NCI-H1417 (cell line): Measurements from ENCODE around the gene FREM2.

Experiments used
- DNase-seq, 3 experiments: peaks; one replicate each; lab custom pipeline; 2025; lab: John Stamatoyannopoulos, UW

FREM2 gene

DNA sequence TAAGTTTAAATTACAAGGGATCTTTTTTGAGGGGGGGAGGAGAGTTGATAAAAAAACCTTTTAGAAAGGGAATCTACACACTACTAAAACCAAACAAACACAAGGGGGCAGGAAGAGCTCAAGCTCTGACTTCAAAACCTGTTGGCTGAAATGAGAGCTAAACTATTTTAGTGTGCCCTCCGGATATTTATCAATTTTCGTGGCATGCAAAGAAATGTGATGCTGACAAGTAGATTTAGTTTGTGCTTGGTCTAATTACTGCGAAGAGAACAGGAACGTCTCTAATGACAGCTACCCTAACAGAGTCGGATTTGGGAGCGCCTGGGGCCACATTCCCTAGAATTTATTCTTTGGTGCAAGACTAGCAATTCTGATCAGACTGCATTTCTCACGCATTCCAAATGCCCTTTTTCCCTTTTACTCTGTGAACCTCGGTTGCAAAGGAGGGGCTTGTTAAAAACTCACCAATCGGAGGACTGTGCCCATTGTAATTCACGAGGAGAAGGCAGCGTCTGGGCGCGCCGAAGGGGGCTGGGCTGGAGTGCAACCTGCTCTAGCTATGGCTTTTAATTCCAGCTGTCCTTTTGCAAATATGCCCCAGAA is 802 bp upstream of the FREM2 start:
- DNase-seq: peak; percentile 32 to 79 (median 70)

DNA sequence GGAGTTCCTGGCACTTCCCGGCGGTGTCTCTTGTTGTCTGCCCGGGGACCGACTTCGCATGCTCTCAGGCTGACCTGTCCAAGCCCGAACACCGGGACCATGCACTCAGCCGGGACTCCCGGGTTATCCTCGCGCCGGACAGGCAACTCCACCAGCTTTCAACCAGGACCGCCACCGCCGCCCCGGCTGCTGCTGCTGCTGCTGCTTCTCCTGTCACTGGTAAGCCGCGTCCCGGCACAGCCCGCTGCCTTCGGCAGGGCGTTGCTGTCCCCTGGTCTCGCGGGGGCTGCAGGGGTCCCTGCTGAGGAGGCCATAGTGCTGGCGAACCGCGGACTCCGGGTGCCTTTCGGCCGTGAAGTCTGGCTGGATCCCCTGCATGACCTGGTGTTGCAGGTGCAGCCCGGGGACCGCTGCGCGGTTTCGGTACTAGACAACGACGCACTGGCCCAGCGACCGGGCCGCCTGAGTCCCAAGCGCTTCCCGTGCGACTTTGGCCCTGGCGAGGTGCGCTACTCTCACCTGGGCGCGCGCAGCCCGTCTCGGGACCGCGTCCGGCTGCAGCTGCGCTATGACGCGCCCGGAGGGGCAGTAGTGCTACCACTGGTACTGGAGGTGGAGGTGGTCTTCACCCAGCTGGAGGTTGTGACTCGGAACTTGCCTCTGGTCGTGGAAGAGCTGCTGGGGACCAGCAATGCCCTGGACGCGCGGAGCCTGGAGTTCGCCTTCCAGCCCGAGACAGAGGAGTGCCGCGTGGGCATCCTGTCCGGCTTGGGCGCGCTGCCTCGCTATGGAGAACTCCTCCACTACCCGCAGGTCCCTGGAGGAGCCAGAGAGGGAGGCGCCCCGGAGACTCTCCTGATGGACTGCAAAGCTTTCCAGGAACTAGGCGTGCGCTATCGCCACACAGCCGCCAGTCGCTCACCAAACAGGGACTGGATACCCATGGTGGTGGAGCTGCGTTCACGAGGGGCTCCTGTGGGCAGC is 661 bp downstream of the FREM2 start:
- DNase-seq: peak in 2 of 3 experiments; percentile 6 to 50

DNA sequence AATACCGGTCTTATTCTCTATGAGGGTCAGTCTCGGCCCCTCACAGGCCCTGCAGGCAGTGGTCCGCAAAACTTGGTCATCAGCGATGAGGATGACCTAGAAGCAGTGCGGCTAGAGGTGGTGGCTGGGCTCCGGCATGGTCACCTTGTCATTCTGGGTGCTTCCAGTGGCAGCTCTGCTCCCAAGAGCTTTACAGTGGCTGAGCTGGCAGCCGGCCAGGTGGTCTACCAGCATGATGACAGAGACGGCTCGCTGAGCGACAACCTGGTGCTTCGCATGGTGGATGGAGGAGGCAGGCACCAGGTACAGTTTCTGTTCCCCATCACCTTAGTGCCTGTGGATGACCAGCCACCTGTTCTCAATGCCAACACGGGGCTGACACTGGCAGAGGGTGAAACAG is 1.8 kb downstream of the FREM2 start:
- DNase-seq: no peak

DNA sequence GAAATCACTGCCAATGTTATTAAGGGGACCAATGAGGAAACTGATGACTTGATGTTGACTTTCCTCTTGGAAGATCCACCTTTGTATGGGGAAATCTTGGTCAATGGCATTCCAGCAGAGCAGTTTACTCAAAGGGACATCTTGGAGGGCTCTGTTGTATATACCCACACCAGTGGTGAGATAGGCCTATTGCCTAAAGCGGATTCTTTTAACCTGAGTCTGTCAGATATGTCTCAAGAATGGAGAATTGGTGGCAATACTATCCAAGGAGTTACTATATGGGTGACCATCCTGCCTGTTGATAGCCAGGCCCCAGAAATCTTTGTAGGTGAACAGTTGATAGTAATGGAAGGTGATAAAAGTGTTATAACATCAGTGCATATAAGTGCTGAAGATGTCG is 3.4 kb downstream of the FREM2 start:
- no peak for DNase-seq

DNA sequence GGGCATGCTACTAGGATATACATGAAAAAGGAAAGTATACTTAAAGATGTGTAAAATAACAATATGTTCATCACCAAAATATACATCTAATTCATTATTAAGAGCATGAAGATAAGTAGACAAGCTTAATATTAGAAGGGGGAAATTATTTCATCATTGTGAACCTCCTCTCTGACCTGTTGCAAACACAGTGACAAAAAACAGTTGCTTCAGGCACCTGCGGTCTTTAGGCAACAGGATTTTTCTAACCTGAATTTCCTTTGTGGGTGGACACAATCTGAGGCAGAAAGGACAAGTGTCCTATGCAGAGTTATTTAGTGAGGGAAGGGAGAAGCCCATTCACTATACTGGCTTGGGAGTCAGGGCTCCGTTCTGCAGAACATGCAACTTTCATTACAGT is 6.3 kb downstream of the FREM2 start:
- DNase-seq: no peak

DNA sequence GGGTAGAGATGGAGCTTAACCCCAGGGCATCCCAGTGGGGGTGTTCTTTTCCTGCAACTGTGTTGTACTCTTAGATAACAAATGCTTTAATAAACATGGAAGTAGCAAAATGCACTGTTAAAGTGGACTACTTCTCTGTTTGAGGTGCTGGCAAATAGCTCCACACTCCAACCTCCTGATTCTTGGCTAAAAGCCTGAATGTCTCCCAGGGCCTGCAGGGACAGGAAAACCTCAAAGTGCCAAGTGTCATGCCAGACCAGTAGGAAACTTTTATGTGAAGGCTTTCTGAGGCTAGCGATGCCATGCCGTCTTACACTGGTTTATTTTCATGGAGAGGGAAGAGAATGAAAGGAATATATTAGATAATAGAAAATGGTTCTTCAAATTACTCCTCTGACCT is 6.8 kb downstream of the FREM2 start:
- no peak for DNase-seq

DNA sequence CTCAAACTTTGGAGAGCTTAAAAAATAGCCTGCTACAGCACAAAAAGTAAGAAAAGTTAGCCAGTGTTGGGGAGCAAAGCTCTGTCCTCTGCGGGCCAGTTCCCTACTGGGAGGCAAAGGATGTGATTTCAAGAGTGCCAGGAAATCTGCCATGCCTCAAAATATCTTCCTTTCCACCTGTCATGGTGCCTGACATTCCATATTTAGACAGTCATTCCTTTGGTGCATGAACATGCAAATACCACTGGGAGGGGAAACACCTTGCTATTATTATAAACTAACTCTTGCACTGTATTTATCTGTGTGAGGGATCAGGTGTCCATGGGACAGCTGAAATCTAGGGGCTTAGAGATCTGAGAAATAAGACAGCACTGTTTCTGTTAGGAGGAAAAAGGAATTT is 10.3 kb downstream of the FREM2 start:
- no peak for DNase-seq

DNA sequence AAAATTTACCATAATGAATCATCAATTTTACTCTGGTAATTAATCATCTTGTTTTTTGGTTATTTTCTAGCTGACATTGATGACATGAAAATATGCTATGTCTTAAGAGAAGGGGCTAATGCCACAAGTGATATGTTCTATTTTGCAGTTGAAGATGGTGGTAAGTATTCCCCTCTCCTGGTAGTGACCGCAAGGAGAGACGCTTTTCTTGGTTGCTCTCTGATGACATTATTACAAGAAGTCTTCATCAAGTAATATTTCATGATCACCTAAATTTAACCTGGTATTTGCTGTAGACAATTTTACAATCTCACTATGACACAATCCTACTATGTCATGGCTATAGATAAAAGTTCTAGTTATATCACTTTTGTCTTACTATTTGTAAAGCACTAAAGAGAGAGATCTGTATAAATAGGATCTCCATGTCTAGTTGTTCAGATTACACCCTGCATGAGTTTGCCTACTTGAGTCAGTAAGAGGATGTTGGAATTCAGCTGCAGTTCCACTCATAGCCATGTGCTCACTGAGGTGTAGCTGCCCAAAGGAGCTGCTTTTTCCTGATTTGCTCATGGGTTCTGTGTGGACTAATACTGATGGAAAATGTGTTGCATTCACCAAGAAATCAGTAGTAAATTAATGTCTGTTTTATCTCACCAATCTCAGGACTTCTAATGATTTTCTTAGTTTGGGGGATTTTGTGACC is 10.9 kb downstream of the FREM2 start:
- no peak for DNase-seq

DNA sequence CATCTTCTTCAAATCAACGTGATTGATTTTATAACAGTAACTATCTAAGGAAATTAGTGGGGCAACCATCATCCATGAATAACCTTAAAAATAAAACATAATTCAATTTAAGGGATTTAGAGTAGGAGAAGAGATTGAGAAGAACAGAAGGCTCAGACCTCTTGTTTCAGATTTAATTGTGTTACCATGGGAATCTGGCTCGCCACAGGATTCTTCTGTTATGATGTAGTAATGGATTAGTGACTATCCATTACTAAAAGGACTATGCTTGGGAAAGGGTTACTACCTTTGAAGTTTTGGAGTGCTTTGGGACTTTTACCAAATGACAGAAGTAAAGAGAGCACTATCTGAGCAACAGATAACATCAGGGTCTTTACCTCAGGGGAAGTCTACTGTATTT is 13.2 kb downstream of the FREM2 start:
- no peak for DNase-seq

DNA sequence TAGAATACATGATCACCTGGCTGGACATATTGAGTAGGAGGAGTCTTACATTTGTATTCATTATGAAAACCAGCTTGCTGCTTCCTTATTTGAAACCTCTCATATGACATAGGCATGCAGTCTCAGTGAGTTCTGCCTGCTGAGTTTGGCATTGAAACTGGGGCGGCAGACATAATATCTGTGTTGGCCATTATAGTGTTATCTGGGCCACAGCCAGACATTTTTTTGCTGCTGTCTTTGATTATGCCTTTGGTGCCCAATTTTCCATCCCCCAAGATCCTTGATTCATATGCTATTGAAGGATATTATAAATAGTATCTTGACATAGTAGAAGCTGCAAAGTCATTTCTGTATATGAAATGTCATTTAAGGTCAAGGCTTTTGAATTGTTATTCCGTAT is 15.8 kb downstream of the FREM2 start:
- no peak for DNase-seq

DNA sequence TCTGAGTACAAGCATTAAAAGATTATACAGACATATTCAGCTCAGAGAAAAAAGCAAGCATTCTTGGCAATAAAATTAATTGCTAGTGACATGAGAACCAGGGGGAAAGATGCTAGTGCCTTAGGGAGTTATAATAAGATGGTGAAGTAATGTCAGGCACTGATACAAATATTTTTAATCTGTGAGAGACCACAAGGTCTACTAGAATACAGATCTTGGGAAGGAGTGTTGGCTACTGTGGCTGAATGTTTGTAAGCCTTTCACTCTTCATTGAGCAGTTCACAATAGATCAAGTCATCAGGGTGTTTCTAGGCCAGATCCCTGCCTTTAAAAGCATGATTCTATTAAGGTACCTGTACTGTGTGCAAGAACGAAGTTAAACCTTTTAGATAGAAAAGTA is 16.4 kb downstream of the FREM2 start:
- DNase-seq: no peak

DNA sequence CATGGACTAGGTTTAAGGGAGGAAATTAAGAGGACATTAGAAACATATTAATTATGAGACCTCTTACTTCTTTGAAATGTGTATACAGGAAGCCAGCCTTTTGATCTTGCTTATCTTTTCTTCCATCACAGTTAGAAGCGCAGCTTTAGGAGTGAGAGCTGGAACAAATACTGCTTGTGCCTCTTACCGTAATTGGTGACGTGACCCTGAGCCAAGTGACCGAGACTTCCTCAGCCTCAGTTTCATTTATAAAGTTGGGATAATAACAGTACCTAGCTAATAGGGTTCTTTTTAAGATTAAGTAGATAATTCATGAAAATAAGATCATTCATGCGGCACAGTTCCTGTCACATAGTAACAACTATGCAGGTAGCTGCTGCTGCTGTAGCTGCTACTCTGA is 18.5 kb downstream of the FREM2 start:
- no peak for DNase-seq

DNA sequence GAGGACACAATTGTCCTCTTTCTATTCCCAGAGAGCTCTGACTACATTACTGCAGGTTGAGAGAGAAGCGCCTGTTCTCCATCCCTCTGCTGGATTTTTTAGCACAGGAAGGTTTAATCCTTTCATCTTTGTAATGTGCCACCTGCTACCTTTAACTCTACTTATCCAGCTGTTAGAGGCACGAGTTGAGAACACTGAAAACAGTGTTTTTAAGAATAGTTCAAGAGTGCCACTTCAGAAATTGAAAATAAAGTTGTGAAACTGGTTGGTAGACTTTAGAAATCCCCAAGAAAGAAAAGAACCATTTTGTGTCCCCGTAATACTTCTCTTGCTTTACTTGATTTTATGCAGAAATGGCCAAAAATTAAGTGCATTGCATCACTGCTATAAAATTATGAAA is 20.6 kb downstream of the FREM2 start:
- no peak for DNase-seq

DNA sequence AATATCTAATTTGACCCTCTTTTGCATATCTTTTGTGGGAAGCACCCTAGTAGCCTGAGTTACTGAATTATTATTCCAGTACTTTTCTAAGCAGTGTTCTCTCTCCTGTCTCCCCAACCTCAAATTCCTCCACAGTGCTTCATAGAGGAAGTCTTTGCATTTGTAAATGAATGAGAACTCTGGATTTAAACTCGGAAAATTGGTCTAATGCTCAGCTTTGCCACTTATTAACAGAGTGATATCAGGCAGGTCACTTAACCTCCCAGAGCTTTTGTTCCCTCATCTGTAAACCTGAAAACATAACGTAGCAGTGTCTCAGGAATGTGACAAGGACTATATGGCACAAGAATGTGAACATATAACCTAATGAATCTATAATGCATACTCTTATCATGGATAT is 26.2 kb downstream of the FREM2 start:
- DNase-seq: no peak

DNA sequence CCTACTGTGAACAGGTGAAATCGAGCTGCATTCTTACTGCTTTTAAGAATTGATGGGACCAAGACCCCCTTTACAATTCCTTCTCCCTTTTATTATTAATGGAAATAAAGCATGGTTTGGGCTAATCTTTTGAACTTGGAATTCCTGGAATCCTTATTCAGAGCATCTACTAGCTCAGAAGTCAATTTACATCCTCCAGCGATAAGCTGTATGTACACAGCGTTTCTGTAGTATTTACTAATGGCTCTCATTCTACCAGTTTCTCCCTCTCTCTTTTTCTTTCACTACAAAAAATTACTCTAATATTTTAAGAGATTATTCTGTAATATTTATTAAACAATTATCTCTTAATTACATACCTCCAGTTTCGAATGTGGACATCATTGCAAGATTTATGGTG is 31.5 kb downstream of the FREM2 start:
- DNase-seq: peak in 2 of 3 experiments; percentile 4 to 45

DNA sequence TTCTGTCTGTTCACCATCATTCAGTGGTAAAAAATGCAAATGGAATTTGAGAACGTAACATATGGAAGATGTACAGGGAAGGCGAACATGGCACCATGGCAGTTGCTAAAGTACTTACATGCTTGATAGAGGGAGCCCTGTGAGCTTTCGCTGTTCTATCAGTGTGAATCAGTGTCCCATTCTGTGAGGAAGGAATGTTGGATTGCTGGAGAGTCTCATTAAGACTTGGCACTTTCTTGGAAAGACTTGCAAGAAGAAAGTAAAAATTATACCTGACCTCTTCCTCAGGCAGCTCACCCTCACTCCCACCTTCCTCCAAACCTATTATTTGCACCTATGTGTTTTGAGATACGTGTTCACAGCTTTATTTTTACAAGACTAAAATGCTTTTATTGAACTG is 43.5 kb downstream of the FREM2 start:
- peak in 1 of 3 experiments; percentile 2 for DNase-seq

DNA sequence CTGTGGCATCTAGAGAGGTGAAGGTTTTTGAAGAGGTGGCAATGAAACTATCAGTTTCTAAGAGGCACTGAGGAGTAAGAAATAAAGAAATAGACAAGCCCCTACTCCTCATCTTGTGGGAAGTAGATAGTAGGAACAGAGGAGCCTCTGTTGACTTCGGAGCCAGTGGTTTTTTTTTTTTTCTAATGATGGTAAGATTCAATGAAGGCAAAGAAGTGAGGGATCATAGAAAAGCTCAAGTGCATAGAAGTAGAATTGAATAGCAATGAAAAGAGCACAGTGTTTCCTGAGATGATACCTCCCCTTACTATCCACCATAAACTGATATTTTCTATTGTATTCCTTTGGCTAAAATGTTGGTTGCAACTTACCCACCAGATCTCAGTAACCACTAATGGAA is 46.3 kb downstream of the FREM2 start:
- no peak for DNase-seq

DNA sequence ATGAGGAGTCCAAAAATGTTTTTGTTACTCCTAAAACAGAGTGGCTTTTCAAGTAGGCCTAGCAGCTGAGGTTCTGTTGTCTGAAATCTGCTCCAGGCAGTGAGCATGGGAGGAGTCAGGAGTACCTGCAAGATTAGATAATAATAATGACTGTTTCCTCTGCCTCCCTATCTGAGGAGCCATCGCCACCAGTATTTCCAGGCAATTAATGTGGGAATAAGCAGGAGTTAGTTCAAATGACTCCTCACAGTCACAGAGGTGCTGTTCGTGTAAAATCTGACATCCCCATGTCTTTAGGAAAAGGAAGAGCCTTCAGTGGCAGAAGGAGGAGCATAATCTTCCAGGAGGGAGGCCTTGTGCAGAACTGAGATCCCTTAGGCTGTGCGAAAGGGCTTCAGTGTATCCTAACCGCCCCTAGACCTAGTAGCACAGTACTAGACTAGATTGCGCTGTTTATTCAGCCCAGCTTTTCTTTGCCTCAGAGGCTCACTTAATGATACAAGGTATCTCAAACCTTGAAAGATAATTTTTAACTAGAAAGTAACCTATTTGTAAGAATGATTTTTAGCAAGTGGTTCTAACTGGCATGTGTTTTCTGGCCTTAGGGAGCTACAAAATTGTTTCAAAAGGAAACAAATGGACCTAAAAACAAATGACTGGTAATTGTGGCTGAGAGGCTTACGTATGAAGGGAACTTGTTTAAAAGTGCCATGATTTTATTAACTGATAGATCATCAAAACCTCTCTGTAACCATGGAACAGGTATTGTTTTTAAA is 49.0 kb downstream of the FREM2 start:
- DNase-seq: peak in 2 of 3 experiments; percentile 31 to 63

DNA sequence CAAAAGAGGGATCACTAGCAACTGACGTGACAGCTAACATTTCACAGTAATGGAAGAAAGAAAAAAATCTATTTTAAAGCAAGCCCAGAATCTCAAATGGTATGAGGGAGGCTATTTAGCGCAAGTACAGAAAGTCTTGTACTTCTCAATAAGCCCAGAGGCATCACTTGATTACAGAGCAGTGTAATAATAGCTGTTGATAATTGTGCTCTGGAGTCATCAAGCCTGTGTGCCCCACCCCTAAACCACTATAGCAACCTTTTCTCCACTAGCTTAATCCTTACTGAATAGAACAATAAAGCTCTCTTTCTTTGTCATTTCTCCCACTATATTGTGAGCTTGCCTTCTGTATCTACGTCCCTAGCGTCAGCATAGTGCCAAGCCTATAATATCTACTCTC is 56.6 kb downstream of the FREM2 start:
- peak in 2 of 3 experiments; percentile 23 to 83 for DNase-seq

DNA sequence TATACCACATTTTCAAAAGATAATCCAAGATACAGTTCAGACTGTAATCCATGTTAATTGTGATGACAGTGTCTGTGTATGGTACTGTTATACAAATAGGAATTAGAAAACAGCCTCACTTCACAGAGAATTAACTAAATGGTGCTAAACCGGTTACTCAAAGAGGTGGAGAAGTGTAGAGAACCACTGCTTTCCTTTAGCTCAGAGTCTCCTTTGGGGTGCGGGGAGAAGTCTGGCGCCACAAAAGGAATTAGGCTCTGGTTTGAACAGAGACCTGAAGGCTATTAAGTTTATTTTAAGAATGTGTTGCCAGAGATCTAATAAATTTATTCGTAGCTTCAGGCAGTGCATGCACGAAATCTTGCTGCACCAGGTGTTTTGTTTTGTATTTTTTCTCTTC is 65.8 kb downstream of the FREM2 start:
- peak in 2 of 3 experiments; percentile 8 to 42 for DNase-seq

DNA sequence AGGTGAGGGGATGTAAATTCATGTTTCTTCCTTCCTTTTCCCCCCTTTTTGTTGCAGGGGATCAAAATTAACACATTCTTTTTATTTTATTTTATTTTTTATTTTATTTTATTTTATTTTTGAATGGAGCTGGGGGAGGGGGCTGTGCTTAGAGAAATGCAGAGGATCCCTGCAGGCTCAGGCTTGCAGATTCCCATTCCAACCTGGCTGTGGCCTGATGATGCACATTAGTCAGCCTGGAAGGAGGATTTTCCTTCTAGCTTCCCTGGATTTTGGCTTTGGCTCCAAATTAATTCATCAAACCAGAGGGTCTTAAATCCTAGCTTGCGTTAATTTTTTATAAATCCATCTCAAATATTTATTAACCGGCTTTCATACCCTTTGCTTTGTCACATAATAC is 67.0 kb downstream of the FREM2 start:
- no peak for DNase-seq

DNA sequence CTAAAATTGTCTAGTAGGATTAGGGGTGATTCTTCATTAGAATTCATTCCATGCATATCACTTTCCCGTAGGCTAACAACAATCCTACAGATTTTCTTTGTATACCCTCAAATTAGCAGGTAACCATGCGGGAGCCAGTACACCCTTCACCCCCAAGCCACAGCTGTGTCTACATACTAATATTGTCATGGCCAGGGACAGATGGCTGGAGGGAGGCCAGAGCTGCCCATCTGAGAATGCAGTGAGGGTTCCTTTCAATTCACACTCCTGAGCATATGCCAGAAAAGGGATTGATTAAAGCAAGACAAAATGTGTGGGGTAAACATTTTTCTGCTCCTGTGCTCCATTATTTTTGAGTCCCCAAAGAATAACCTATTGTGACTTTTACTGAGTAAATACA is 68.9 kb downstream of the FREM2 start:
- peak in 2 of 3 experiments; percentile 25 to 63 for DNase-seq
